Measurements from ENCODE around the gene COL1A1. TPM values are rescaled to one million over a fixed set of nuclear protein-coding genes. Genes with fewer than 3 reads are reported as not detected.

Gene COL1A1
- total and polyA plus RNA-seq, 2 donors from 2014 or later, result 9.2 to 142 TPM

DNA sequence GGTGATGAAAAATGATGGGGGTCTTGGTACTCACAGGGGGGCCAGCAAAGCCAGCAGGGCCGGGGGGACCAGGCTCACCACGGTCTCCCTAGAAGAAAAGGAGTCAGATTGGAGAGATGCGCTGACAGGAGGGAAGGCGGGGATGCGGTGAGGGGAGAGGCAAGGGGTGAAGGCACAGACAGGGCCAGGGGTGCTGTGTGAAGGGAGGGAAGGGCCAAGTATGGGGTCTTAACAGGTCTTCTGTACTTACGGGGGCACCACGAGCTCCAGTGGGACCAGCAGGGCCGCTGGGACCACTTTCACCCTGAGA lies 11.2 kb downstream of the COL1A1 start:
- H3K36me3 ChIP-seq (ENCODE audit: control insufficient read depth in 2 of 3, insufficient read depth in 3 of 3, low read length in 3 of 3), result peaks cover 0 to 2% (median 0%) of the 10 kb centered on the region in 3 donors
- H3K4me3 ChIP-seq (ENCODE audit: low read length in 3 of 3), result no peak overlapping the region
- DNase-seq, result no peak
- no peak for FAIRE-seq
- H3K9ac ChIP-seq (ENCODE audit: low read length in 3 of 3), result no peak overlapping the region
- H3K9me3 ChIP-seq (ENCODE audit: control insufficient read depth in 2 of 3, insufficient read depth in 1 of 3, low read length in 3 of 3), result no peaks in the 10 kb centered on the region
- H3K4me1 ChIP-seq (ENCODE audit: control insufficient read depth in 2 of 3, insufficient read depth in 2 of 3, low read depth in 1 of 3, low read length in 3 of 3), result no peaks in the 10 kb centered on the region
- H3K27me3 ChIP-seq (ENCODE audit: control insufficient read depth, insufficient read depth, low read length), result no peaks in the 10 kb centered on the region
- TF ChIP-seq, protein P1, sequence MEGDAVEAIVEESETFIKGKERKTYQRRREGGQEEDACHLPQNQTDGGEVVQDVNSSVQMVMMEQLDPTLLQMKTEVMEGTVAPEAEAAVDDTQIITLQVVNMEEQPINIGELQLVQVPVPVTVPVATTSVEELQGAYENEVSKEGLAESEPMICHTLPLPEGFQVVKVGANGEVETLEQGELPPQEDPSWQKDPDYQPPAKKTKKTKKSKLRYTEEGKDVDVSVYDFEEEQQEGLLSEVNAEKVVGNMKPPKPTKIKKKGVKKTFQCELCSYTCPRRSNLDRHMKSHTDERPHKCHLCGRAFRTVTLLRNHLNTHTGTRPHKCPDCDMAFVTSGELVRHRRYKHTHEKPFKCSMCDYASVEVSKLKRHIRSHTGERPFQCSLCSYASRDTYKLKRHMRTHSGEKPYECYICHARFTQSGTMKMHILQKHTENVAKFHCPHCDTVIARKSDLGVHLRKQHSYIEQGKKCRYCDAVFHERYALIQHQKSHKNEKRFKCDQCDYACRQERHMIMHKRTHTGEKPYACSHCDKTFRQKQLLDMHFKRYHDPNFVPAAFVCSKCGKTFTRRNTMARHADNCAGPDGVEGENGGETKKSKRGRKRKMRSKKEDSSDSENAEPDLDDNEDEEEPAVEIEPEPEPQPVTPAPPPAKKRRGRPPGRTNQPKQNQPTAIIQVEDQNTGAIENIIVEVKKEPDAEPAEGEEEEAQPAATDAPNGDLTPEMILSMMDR (IDR thresholded peaks at IDR 0.05; ENCODE audit: borderline replicate concordance, extremely low read depth, insufficient read depth), result no peak
- no peak overlapping the region for H3K27ac ChIP-seq (ENCODE audit: low read depth in 2 of 2, low read length in 2 of 2)
- intact Hi-C loops (cut with DNase I), result no loop called here

DNA sequence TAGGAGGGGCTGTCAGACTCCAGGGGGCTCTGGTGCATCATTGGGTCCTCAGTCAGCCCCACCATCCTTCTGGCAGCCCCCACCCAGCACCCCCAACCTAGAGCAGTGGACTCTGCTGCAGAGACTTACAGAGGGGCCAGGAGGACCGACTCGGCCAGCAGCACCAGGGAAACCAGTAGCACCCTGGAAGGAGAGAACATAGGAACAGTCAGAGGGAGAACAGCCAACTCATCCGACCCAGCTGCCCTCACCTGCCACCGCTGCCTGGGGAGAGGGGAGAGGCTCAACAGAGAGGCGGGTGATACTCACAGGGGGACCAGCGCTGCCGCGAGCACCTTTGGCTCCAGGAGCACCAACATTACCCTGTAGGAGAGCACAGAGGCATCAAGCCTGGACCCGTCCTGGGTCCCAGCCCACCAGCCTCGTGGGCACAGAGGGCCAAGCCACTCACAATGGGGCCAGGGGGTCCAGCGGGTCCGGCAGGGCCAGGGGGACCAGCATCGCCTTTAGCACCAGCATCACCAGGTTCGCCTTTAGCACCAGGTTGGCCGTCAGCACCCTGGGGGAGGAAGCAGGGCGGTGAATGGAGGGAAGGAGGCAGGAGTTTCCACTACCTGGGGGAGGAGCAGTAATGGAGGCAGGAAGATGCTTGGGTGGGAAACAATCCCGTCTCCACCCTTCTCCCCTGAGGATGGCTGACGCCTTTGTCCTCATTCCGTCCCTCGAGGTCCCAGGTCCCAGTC lies 11.7 kb downstream of the COL1A1 start:
- intact Hi-C loops (cut with DNase I), result no loop called here
- no peak overlapping the region for H3K9ac ChIP-seq (ENCODE audit: low read length in 3 of 3)
- no peaks in the 10 kb centered on the region for H3K4me1 ChIP-seq (ENCODE audit: control insufficient read depth in 2 of 3, insufficient read depth in 2 of 3, low read depth in 1 of 3, low read length in 3 of 3)
- H3K9me3 ChIP-seq (ENCODE audit: control insufficient read depth in 2 of 3, insufficient read depth in 1 of 3, low read length in 3 of 3), result no peaks in the 10 kb centered on the region
- DNase-seq, result peak in 1 of 5 donors; percentile 68
- TF ChIP-seq, protein P1 (IDR thresholded peaks at IDR 0.05; ENCODE audit: borderline replicate concordance, extremely low read depth, insufficient read depth), result no peak
- H3K4me3 ChIP-seq (ENCODE audit: low read length in 3 of 3), result no peak overlapping the region
- H3K27ac ChIP-seq (ENCODE audit: low read depth in 2 of 2, low read length in 2 of 2), result no peak overlapping the region
- no peak for FAIRE-seq
- peaks cover 0 to 2% (median 0%) of the 10 kb centered on the region in 3 donors for H3K36me3 ChIP-seq (ENCODE audit: control insufficient read depth in 2 of 3, insufficient read depth in 3 of 3, low read length in 3 of 3)
- no peaks in the 10 kb centered on the region for H3K27me3 ChIP-seq (ENCODE audit: control insufficient read depth, insufficient read depth, low read length)

DNA sequence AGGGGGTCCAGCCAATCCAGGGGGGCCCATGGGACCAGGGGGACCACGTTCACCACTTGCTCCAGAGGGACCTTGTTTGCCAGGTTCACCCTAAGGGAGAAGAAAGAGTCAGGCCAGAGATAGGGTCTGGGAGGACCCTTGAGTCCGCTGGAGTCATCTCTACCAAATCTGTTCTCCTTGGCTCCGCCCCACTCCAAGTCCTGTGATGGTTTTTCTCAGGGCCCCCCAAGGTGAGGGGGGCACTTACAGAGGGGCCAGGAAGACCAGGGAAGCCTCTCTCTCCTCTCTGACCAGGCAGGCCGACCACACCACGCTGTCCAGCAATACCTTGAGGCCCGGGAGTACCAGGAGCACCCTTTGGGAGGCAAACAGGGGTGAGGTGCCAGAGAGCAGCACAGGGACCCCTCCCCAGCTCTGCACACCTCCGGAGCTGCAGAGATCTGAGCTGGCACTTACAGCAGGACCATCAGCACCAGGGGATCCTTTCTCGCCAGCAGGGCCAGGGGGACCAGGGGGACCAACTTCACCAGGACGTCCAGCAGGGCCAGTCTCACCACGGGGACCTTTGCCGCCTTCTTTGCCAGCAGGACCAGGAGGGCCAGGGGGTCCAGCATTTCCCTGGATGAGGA lies 12.4 kb downstream of the COL1A1 start:
- H3K9ac ChIP-seq (ENCODE audit: low read length in 3 of 3), result no peak overlapping the region
- no peaks in the 10 kb centered on the region for H3K9me3 ChIP-seq (ENCODE audit: control insufficient read depth in 2 of 3, insufficient read depth in 1 of 3, low read length in 3 of 3)
- intact Hi-C loops (cut with DNase I), result no loop called here
- FAIRE-seq (no peak), DNase-seq (no peak)
- H3K36me3 ChIP-seq (ENCODE audit: control insufficient read depth in 2 of 3, insufficient read depth in 3 of 3, low read length in 3 of 3), result peaks cover 0 to 2% (median 0%) of the 10 kb centered on the region in 3 donors
- TF ChIP-seq, protein P1 (IDR thresholded peaks at IDR 0.05; ENCODE audit: borderline replicate concordance, extremely low read depth, insufficient read depth), result no peak
- H3K4me3 ChIP-seq (ENCODE audit: low read length in 3 of 3), result no peak overlapping the region
- no peaks in the 10 kb centered on the region for H3K4me1 ChIP-seq (ENCODE audit: control insufficient read depth in 2 of 3, insufficient read depth in 2 of 3, low read depth in 1 of 3, low read length in 3 of 3)
- H3K27me3 ChIP-seq (ENCODE audit: control insufficient read depth, insufficient read depth, low read length), result no peaks in the 10 kb centered on the region
- no peak overlapping the region for H3K27ac ChIP-seq (ENCODE audit: low read depth in 2 of 2, low read length in 2 of 2)
